ENCODE measurements around the gene FBXW7.

The FBXW7 gene

DNA sequence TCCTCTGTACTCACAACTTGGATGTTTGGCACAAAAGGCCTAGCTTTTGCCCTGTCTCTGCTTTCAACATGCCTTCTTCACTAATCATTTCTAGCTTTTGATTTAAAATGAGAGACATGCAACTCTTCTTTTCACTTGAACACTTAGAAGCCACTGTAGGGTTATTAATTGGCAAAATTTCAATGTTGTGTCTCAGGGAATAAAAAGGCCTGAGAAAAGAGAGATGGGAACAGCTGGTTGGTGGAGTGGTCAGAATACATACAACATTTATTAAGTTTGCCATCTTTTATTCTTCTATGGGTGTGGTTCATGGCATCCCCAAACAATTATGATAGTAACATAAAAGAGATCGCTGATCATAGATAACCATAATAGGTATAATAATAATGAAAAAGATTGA is 114.3 kb downstream of the FBXW7 start:
- no peak for DNase-seq

DNA sequence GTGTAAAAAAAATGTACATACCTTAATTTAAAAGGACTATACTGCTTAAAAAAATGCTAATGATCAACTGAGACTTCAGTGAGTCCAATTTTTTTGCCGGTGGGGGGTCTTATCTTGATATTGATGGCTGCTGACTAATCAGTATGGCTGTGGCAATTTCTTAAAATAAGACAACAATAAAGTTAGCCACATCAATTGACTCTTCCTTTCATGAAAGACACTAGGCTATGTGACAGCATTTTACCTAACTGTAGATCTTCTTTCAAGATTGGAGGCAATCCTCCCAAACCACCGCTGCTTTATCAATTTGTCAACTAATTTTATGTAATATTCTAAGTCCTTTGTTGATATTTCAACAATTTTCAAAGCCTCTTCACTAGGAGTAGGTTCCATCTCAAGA is 116.1 kb downstream of the FBXW7 start:
- DNase-seq, result no peak

- DNase-seq, result no peak
Measured at GRCh38 chr4:152417673-152418072, 118.2 kb downstream of the FBXW7 start.

- DNase-seq, result no peak
Measured at GRCh38 chr4:152415980-152416379, 119.9 kb downstream of the FBXW7 start.

DNA sequence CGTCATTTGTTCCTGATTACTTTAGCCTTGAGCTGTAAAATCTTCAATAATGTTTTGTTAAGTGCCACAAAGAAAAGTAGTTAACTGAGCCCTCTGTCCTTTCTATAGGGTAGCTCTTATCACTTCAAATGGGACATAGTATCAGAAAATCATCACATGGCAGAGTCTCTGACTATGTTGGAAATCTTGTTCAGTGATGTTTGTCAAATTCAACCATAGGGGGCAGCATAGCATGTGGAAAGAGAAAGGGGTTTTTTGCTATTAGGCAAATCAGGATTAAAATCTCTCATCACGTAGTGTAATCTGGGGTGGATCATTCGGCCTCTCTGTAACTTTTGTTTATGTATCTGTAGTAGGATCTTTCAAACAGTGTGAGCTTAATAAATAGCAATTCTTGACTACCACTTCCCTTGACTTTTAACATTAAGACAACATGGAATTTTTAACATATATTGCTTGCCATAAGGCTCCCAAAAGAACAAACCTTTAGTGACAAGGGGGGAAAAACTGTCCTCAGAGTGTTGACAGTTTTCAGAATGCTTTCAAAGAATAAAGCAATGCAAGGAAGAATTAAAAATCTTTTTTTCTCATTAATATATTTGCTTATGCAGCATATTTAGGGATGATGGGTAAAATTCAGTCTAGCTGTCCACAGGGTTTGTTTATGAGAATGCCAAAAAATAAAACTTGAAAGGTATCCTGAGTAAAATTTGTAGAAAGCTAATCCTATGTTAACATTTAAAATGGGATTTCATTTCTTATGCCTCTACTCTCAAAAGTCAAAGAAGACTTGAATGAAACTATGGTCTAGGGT is 127.2 kb downstream of the FBXW7 start:
- no peak for DNase-seq

- DNase-seq, result no peak
Measured at GRCh38 chr4:152401424-152401823, 134.5 kb downstream of the FBXW7 start.

GRCh38 chr4:152399246-152399645 is 136.6 kb downstream of the FBXW7 start:
- DNase-seq, result no peak

GRCh38 chr4:152398060-152398459 is 137.8 kb downstream of the FBXW7 start:
- DNase-seq, result no peak

DNA sequence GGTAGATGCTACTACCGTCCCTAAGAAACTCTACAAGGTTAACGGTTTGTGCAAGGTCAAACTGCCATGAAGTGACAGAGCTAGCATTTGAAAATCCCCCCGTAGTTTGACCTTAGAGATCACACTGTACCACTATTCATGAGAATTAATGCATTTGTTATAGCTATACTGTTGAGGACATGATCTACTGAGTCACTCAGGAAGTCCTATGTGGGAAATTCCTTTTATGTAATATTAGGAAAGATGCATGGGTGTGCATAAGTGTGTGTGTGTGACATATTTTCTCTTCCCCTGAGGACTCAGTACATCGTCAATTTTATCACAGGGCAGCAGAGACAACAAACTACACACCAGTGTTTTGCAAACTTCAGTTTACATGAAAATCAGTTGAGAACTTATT is 141.1 kb downstream of the FBXW7 start:
- DNase-seq, result no peak

DNA sequence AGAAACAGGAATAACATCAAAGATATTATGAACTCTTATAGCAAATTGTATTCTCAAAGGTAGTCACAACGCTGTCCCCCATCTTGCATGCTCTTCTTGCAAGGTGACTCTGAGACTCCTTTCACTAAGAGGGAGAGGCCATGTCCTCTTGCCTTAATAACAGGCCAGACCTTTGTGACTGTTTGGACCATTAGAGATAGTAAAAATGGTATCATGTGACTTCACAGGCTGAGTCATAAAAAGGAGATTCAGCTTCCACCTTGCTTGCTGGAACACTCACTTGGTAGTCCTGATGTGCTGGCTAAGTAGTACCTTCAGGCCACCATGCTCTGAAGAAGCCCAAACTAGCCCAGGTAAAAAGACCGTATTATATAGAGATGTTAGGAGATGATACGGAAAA is 143.8 kb downstream of the FBXW7 start:
- DNase-seq, result no peak

- DNase-seq, result no peak
Measured at GRCh38 chr4:152390216-152390615, 145.7 kb downstream of the FBXW7 start.

DNA sequence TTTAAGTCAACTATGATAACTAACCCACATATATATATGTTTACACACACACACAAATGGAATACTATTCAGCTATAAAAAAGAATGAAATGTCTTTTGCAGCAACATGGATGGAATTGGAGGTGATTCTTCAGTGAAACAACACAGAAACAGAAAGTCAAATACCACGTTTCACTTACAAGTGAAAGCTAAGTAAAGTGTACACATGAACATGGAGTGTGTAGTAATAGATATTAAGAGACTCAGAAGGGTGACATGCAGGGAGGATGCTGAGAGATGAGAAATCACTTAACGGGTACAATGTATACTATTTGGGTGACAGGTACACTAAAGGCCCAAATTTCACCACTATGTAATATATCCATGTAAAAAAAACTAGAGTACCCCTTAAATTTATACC is 146.5 kb downstream of the FBXW7 start:
- no peak for DNase-seq

DNA sequence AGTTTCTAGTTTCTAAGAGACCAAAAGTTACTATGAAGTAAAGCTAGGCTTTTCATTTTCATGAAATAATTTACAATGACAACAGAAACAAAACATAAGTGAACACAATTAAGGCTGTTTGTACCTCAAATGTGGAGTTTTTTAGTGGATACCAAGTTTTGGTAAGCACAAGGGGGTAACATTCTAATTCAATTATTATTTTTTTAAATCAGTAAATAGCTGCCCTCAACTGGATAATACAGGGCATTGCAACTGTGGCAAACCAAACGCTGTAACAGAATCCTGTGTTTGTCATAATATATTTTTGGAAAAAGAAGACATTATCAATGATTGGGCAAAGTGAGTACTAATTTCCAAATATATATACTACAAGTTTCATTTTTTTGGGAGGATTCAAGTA is 150.3 kb downstream of the FBXW7 start:
- no peak for DNase-seq

- no peak for DNase-seq
Measured at GRCh38 chr4:152382057-152382785, 153.7 kb downstream of the FBXW7 start.

DNA sequence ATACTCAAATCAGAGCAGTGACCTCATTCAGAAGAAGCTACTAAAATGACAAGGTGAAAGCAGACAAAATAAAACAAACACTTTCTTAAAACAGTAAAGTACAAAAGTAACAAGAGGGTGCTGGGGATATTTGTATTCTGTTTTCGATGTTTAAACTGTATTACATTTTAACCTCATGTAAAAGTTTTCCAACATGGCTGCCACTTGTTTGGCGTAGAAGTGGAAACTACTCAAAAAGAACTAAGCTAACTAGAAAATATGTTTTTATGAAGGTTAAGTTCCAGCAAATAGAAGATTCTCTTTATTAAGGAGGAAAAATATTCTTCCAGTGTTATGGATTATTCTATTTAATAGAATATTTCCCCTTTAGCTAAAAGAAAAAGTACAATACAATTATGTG is 155.0 kb downstream of the FBXW7 start:
- no peak for DNase-seq

DNA sequence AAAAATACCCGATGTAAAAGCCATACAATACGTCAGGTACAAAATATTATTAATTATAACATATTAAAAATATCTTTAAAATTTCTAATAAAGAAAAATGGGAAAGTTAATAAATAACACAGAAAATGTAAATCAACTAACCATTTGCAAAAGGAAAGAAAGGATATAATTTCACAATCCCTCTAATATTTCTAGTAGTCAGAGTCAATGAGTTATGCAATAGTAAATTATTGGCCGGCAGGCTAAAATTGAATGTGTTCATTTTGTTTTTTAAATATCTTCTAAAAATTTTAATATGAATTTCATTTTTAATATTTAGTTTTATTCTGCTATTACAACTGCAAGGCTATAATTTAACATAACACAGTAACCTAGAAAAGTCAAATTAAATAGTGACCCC is 155.7 kb downstream of the FBXW7 start:
- no peak for DNase-seq

- DNase-seq, result no peak
Measured at GRCh38 chr4:152374606-152375285, 161.1 kb downstream of the FBXW7 start.

DNA sequence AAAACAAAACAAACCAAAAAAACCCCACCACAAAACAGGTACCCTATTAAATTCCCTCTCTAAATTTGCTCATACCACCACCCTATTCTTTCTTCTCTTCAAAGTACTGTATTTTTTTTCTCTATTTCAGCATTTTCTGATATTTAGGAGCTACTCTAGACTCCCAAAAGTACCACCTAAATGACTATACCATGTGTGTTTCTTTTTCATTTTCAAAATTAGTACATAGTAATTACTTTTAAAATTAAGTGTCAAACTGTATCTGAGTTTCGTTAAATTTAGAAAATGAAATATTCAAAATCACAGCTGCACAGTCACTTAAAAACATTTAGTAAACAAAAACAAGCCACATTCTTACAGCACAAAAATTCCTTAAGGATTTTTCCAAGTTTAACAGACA is 161.7 kb downstream of the FBXW7 start:
- DNase-seq, result no peak

DNA sequence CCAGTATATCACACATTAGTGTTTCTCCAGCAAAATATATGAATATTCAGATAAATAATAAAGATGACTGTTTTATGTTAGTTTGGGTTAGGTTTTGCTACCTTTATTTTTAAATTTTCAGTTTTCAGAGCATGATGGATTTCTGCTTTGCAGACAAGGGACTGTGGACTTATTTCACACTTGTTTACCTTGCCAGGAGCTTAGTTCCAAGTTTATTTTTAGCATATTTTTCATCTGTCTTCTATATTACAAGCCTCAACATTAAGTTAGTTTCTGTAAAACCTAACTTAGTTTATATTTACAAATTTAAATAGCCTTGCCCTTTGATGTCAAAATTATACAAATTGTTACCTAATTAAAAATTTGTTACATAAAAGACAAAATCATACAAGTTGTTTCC is 163.4 kb downstream of the FBXW7 start:
- no peak for DNase-seq

- DNase-seq, result no peak
Measured at GRCh38 chr4:152369902-152370295, 166.0 kb downstream of the FBXW7 start.

DNA sequence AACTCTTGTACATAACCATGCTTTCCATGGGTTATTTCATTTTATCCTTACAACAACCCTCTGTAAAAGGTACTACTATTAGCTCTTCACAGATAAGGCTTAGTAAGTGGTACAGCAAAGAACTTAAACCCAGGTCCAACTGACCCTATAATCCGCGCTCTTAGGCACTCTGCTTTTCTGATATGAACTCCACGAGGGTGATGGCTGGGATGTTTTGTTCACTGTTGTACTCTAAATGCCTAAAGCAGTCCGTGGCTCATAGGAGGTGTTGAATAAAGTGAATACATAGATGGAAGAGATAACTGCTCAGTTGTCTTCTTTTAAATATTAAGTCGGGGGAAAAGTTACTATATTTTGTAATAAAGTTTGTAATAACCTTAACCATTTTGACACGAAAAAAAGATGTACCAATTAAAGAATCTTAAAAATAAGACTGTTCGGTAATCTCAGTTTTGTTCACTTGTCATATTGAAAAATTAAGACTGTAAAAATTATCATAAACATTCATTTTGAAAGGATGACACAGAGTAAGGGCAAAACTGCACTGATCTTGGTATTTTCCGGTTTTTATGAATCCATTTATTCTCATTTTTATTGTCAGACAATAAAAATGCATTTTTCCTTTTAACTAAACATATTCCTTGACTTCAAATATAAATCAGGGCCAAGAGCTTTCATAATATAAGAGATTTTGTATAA is 166.5 kb downstream of the FBXW7 start:
- DNase-seq, result no peak

GRCh38 chr4:152368001-152368400 is 167.9 kb downstream of the FBXW7 start:
- no peak for DNase-seq

GRCh38 chr4:152364883-152365282 is 171.0 kb downstream of the FBXW7 start:
- DNase-seq, result no peak

All from activated effector memory CD4-positive, alpha-beta T cell treated with anti-CD3 and anti-CD28 coated beads, Interleukin-2, amount 50 U/mL, for 16 hours (primary cell).